ENCODE measurements around the gene MVP. TPM values are rescaled to one million over a fixed set of nuclear protein-coding genes. Genes with fewer than 3 reads are reported as not detected.

The MVP gene
- total and polyA plus RNA-seq, 3 donors from 2014 or later, result 119 to 224 (median 147) TPM

- Histone ChIP-seq H3K27ac (no peak overlapping the region), H3K4me1 (peaks cover 12% of the 10 kb centered on the region), H3K9me3 (no peaks in the 10 kb centered on the region), H3K4me3 (no peak overlapping the region), H3K27me3 (no peaks in the 10 kb centered on the region), H3K36me3 (ENCODE audit: low read depth, missing control alignments) (no peaks in the 10 kb centered on the region)
- 60 to 95% methylated on average over 1 to 18 of the region's 19 CpGs for WGBS, 2 donors
- intact Hi-C loops (cut with DNase I; ENCODE audit: low total_unique reads), result no loop called here
- no peak for DNase-seq
- TF ChIP-seq, protein P1, sequence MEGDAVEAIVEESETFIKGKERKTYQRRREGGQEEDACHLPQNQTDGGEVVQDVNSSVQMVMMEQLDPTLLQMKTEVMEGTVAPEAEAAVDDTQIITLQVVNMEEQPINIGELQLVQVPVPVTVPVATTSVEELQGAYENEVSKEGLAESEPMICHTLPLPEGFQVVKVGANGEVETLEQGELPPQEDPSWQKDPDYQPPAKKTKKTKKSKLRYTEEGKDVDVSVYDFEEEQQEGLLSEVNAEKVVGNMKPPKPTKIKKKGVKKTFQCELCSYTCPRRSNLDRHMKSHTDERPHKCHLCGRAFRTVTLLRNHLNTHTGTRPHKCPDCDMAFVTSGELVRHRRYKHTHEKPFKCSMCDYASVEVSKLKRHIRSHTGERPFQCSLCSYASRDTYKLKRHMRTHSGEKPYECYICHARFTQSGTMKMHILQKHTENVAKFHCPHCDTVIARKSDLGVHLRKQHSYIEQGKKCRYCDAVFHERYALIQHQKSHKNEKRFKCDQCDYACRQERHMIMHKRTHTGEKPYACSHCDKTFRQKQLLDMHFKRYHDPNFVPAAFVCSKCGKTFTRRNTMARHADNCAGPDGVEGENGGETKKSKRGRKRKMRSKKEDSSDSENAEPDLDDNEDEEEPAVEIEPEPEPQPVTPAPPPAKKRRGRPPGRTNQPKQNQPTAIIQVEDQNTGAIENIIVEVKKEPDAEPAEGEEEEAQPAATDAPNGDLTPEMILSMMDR (IDR thresholded peaks at IDR 0.05), result no peak
- no peak for TF ChIP-seq POLR2A (IDR thresholded peaks at IDR 0.05)
Measured at GRCh38 chr16:29858974-29859373, 38.7 kb downstream of the MVP start.

DNA sequence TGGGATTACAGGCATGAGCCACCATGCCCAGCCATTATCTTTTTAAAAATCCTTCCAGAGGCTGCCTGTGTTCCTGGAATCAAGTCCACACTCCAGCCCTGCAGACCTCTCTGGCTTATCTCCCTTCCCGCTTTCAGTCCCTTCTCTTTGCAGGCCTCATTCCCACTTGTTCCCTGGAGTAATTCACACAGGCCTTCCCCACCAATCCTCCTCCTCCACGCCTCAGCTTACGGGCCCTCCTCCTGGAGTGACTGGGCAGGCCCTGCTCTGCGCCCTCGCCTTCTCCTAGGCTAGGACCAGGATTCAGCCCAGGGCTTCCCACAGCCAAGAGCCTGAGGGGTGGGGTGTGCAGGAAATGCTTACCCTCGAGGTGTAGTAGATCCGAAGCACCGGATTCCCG lies 40.0 kb downstream of the MVP start:
- intact Hi-C loops (cut with DNase I; ENCODE audit: low total_unique reads), result no loop called here
- Histone ChIP-seq H3K27ac (no peak overlapping the region), H3K36me3 (ENCODE audit: low read depth, missing control alignments) (no peaks in the 10 kb centered on the region), H3K4me3 (no peak overlapping the region), H3K9me3 (no peaks in the 10 kb centered on the region), H3K27me3 (no peaks in the 10 kb centered on the region), H3K4me1 (peaks cover 12% of the 10 kb centered on the region)
- WGBS, 2 donors, result 82% methylated on average over 9 of the region's 9 CpGs
- no peak for TF ChIP-seq POLR2A (IDR thresholded peaks at IDR 0.05)
- TF ChIP-seq, protein P1 (IDR thresholded peaks at IDR 0.05), result no peak
- no peak for DNase-seq

DNA sequence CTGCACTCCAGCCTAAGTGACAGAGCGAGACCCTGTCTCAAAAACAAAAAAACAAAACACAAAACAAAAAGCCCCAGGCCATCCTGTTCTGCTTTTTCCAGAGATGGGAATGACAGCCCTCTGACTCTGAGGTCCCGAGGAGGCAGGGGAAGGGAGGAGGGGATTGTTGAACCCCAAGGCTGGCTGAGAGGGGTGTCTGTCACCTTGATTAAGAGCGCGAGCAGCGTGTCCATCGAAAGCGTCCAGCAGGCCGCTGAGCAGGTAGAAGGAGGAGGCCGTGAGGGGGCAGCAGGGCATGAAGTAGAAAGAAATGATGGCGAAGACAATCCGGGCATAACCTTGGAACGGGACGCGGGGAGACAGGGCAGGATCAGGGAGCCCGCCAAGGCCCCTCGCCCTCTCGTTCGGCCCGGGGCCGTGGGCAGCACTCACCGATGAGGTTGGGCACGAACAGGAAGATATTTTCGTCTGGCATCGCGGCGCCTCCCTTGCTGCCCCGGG lies 42.2 kb downstream of the MVP start:
- no peaks in the 10 kb centered on the region for H3K27me3 ChIP-seq
- TF ChIP-seq, protein P1 (IDR thresholded peaks at IDR 0.05), result peak in 1 of 3 experiments; percentile 27
- no peak for TF ChIP-seq POLR2A (IDR thresholded peaks at IDR 0.05)
- peak; percentile 76 for DNase-seq
- H3K36me3 ChIP-seq (ENCODE audit: low read depth, missing control alignments), result no peaks in the 10 kb centered on the region
- peak overlapping the region; percentile 87 to 97 for H3K4me3 ChIP-seq
- peaks cover 12% of the 10 kb centered on the region for H3K4me1 ChIP-seq
- H3K27ac ChIP-seq, result peak overlapping the region; percentile 91 to 98
- no peaks in the 10 kb centered on the region for H3K9me3 ChIP-seq
- 1% methylated on average over 23 to 27 of the region's 27 CpGs for WGBS, 2 donors
- intact Hi-C loops (cut with DNase I; ENCODE audit: low total_unique reads), result no loop called here

DNA sequence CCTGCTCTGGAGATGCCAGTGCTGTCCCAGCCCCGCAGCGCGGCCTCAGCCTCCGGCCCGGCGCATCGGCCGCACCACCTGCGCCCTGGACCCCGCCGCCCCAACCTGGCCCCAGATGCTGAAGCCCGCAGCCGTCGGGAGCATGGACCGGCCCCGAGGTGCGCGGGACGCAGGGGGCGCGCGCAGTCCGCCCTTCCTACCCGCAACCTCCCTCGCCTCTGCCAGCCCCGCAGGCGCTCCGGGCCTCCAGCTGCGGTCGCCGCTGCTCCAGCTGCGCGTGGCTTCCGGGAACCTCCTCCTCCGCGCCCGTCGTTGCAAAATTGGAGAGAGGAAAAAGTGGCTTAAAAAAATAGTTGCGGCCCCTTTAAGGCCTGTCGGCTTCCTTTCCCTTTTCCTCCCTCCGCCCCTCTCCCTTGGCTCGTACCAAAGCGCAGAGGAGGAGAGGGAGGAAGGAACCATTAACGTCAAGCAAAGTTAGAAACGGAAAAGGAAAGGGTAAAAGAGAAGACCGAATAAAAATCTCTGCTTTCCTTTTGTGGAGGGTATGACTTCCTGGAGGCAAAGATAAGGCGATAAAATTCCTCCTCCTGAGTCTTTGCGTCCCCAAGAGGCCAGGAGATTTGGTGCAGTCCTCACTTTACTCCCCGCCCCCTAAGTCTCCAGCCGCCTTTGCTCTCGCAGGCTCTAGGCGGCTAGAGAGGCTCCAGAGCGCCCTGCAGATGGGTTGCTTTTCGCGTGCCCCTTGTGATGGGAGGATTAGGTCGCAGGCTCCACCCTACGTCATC lies 42.8 kb downstream of the MVP start, which contains the start of gene CDIPT:
Gene CDIPT, minus strand, starts transcription at position 343 of the 785 bp plus-strand sequence. CDS start 369 bp downstream, outside the sequence.
- H3K27ac ChIP-seq, result peak within 1 kb of the TSS; percentile 91 to 98
- TF ChIP-seq POLR2A (IDR thresholded peaks at IDR 0.05), result no peak
- TF ChIP-seq, protein P1 (IDR thresholded peaks at IDR 0.05), result peak; percentile 42 to 84 (median 81)
- no peaks in the 10 kb centered on the region for H3K27me3 ChIP-seq
- DNase-seq, result peak; percentile 97
- H3K36me3 ChIP-seq (ENCODE audit: low read depth, missing control alignments), result no peaks in the 10 kb centered on the region
- peaks cover 12% of the 10 kb centered on the region for H3K4me1 ChIP-seq
- H3K4me3 ChIP-seq, result peak within 1 kb of the TSS; percentile 87 to 97
- 0 to 1% methylated on average over 27 to 56 of the region's 57 CpGs for WGBS, 2 donors
- intact Hi-C loops (cut with DNase I; ENCODE audit: low total_unique reads), result no loop called here
- no peaks in the 10 kb centered on the region for H3K9me3 ChIP-seq
